GM12874 (cell line): ENCODE measurements around the gene CRYGD.

Source experiments
- CTCF ChIP-seq: IDR thresholded peaks from 2 replicates; pipeline ENCODE4 v1.5.1; 2011; ENCODE audit warnings: low read depth, mild to moderate bottlenecking, control low read depth, low read length, moderate library complexity; ENCODE audit not compliant: insufficient read depth

CRYGD gene

GRCh38 chr2:208101716-208102631 is 22.4 kb downstream of the CRYGD start:
- no peak for TF ChIP-seq CTCF

GRCh38 chr2:208099682-208100470 is 24.4 kb downstream of the CRYGD start:
- TF ChIP-seq CTCF, result no peak

GRCh38 chr2:208098267-208098666 is 26.1 kb downstream of the CRYGD start:
- no peak for TF ChIP-seq CTCF

GRCh38 chr2:208097801-208098200 is 26.5 kb downstream of the CRYGD start:
- TF ChIP-seq CTCF, result no peak

- TF ChIP-seq CTCF, result no peak
These were observed 27.0 kb downstream of the CRYGD start for GRCh38 chr2:208097313-208097712.

- TF ChIP-seq CTCF, result no peak
These were observed 28.2 kb downstream of the CRYGD start for GRCh38 chr2:208096080-208096479.

- no peak for TF ChIP-seq CTCF
These were observed 31.2 kb downstream of the CRYGD start for GRCh38 chr2:208093128-208093527.
